HCT116 (cell line): ENCODE data around the gene TIMD4. TPM values are rescaled to one million over a fixed set of nuclear protein-coding genes. Genes with fewer than 3 reads are reported as not detected.

Experiments
- ATAC-seq: fragments of 200-7000 bp; cut with Tn5 transposase; 2 replicates; pipeline ENCODE4 v1.9.1; 2020; ENCODE audit warnings: mild to moderate bottlenecking, moderate library complexity
- BruUV-seq: library from RNA; stranded (reverse); fragments of 400-500 nt; replicated peaks from 2 replicates; lab custom pipeline; 2021; lab: Mats Ljungman, UMichigan
- CTCF ChIA-PET: fragments of 300-600 bp; sonication (Branson Sonifier 250); formaldehyde crosslinking; loops from one replicate; lab custom pipeline; 2021; ENCODE audit warnings: antibody characterized with exemption; lab: Charles Lee
- POLR2A ChIA-PET: fragments of 300-600, 350-600 bp; sonication (Branson Sonifier 250); formaldehyde crosslinking; loops from one replicate; lab custom pipeline; 2021; ENCODE audit warnings: antibody characterized with exemption; lab: Charles Lee
- RAD21 ChIA-PET, 2 experiments: fragments of 300-600 bp; sonication (Branson Sonifier 250); formaldehyde crosslinking; loops; one replicate each; lab custom pipeline; 2023; ENCODE audit warnings: low total read pairs in 2 of 2; ENCODE audit not compliant: uncharacterized antibody in 2 of 2, unreplicated experiment in 2 of 2, low non-redundant PET in 1 of 2; lab: Charles Lee
- DNase-seq: peaks from one replicate; pipeline ENCODE4 v3.0.0-alpha.2; 2010; ENCODE audit warnings: low read depth, low spot score
- H2AFZ ChIP-seq: fragments of 200-600 bp; shearing (Covaris generic), sonication (generic); 2 replicates; pipeline ENCODE4 v1.6.1; 2017; ENCODE audit warnings: low read depth, mixed run types, mixed read lengths, antibody characterized with exemption, low read length; ENCODE audit not compliant: poor library complexity, severe bottlenecking
- H3K27ac ChIP-seq: 2 replicates; pipeline ENCODE4 v1.5.1; 2012; ENCODE audit warnings: low read depth, low read length
- H3K27me3 ChIP-seq: fragments of 200-600 bp; sonication (generic); 2 replicates; pipeline ENCODE4 v1.6.1; 2016; ENCODE audit warnings: mixed run types, low read length, mixed read lengths; ENCODE audit not compliant: insufficient read depth
- H3K36me3 ChIP-seq, 2 experiments: fragments of 200-500 bp in 1 of 2; fragments of 200-600 bp in 1 of 2; sonication (Bioruptor generic) in 1 of 2; sonication (generic) in 1 of 2; 2 replicates each; pipeline versions ENCODE4 v1.5.1 to v1.6.1; 2014 to 2016; ENCODE audit warnings: low read length in 2 of 2, inconsistent platforms in 1 of 2, mixed read lengths in 1 of 2, mixed run types in 1 of 2; ENCODE audit not compliant: insufficient read depth in 2 of 2, control insufficient read depth in 1 of 2
- H3K4me1 ChIP-seq, 2 experiments: fragments of 200-600 bp in 1 of 2; sonication (generic) in 1 of 2; 2 replicates each; pipeline versions ENCODE4 v1.5.1 to v1.6.1; 2012 to 2017; ENCODE audit warnings: low read length in 2 of 2, inconsistent platforms in 1 of 2, mild to moderate bottlenecking in 1 of 2, mixed read lengths in 1 of 2, mixed run types in 1 of 2, moderate library complexity in 1 of 2; ENCODE audit not compliant: insufficient read depth in 2 of 2, control insufficient read depth in 1 of 2
- H3K4me2 ChIP-seq: fragments of 200-600 bp; sonication (generic); 2 replicates; pipeline ENCODE4 v1.6.1; 2017; ENCODE audit warnings: mixed run types, low read length, mixed read lengths
- H3K4me3 ChIP-seq, 2 experiments: fragments of 200-600 bp in 1 of 2; sonication (generic) in 1 of 2; replicated peaks in 1 of 2; 2 replicates each; pipeline ENCODE4 v1.5.1; 2011 to 2016; ENCODE audit warnings: low read length in 2 of 2, control low read depth in 1 of 2, low read depth in 1 of 2, mild to moderate bottlenecking in 1 of 2, mixed read lengths in 1 of 2, mixed run types in 1 of 2
- H3K79me2 ChIP-seq: fragments of 200-600 bp; sonication (generic); 2 replicates; pipeline ENCODE4 v1.6.1; 2017; ENCODE audit warnings: mild to moderate bottlenecking, mixed run types, low read length, moderate library complexity, mixed read lengths; ENCODE audit not compliant: insufficient read depth
- H3K9ac ChIP-seq: fragments of 200-600 bp; sonication (generic); 2 replicates; pipeline ENCODE4 v1.6.1; 2016; ENCODE audit warnings: low read length, mixed read lengths
- H3K9me2 ChIP-seq: fragments of 200-600 bp; sonication (generic), shearing (Covaris generic); 2 replicates; pipeline ENCODE4 v1.6.1; 2017; ENCODE audit warnings: mixed run types, mild to moderate bottlenecking, moderate library complexity; ENCODE audit not compliant: insufficient read depth
- H3K9me3 ChIP-seq, 2 experiments: fragments of 200-500 bp in 1 of 2; fragments of 200-600 bp in 1 of 2; sonication (Bioruptor generic) in 1 of 2; sonication (generic) in 1 of 2; 2 replicates each; pipeline ENCODE4 v1.6.1; 2014 to 2017; ENCODE audit warnings: low read length in 2 of 2, mixed read lengths in 2 of 2, inconsistent platforms in 1 of 2, low read depth in 1 of 2, mild to moderate bottlenecking in 1 of 2, mixed run types in 1 of 2, moderate library complexity in 1 of 2; ENCODE audit not compliant: control insufficient read depth in 1 of 2, insufficient read depth in 1 of 2
- H4K20me1 ChIP-seq: fragments of 200-600 bp; sonication (generic), shearing (Covaris generic); 2 replicates; pipeline ENCODE4 v1.6.1; 2017; ENCODE audit warnings: mixed run types, mild to moderate bottlenecking, moderate library complexity; ENCODE audit not compliant: insufficient read depth
- EGR1 ChIP-seq: IDR thresholded peaks from 2 replicates; pipeline ENCODE4 v1.6.1; 2012; ENCODE audit warnings: low read depth
- FOSL1 ChIP-seq: IDR thresholded peaks from 2 replicates; pipeline ENCODE4 v1.6.1; 2012; ENCODE audit warnings: low read depth
- POLR2A ChIP-seq: IDR thresholded peaks from 2 replicates; pipeline ENCODE4 v1.7.0; 2011; ENCODE audit warnings: borderline replicate concordance; ENCODE audit not compliant: insufficient read depth, insufficient read length; ENCODE audit errors: extremely low read depth
- POLR2AphosphoS5 ChIP-seq: IDR thresholded peaks from 2 replicates; pipeline ENCODE4 v1.6.1; 2011; ENCODE audit warnings: mild to moderate bottlenecking, low read depth, low read length, moderate library complexity
- YY1 ChIP-seq: IDR thresholded peaks from 2 replicates; pipeline ENCODE4 v1.6.1; 2011; ENCODE audit warnings: low read length, low read depth, moderate library complexity, mild to moderate bottlenecking; ENCODE audit not compliant: insufficient replicate concordance; ENCODE audit errors: extremely low read depth
- ZFX ChIP-seq: fragments of 450-650 bp; IDR thresholded peaks from 2 replicates; pipeline ENCODE4 v1.6.1; 2017
- ZNF274 ChIP-seq: fragments of 200-500 bp; sonication (Bioruptor generic); IDR thresholded peaks from 2 replicates; pipeline ENCODE4 v1.6.1; 2014; ENCODE audit warnings: mild to moderate bottlenecking, low read depth, low read length, inconsistent platforms
- intact Hi-C: fragments of 100-400 bp; cut with micrococcal nuclease; formaldehyde crosslinking; loops from 2 replicates; pipeline ENCODE4 v1.10.0; 2022
- total RNA-seq: library from RNA; stranded (reverse); gene quantifications from one replicate; pipeline ENCODE4 v1.2.1, GENCODE V29; 2021; ENCODE audit not compliant: unreplicated experiment
- TF ChIP-seq, protein P1 (sequence below), 3 experiments: fragments of 200-600 bp in 1 of 3; sonication (generic) in 1 of 3; IDR thresholded peaks in 2 of 3; conservative IDR thresholded peaks in 1 of 3; 2 replicates each; pipeline ENCODE4 v1.5.1; 2012 to 2017; ENCODE audit warnings: low read depth in 2 of 3, low read length in 2 of 3, antibody characterized with exemption in 1 of 3, borderline replicate concordance in 1 of 3, control low read depth in 1 of 3, mild to moderate bottlenecking in 1 of 3, mixed read lengths in 1 of 3, mixed run types in 1 of 3, moderate library complexity in 1 of 3; ENCODE audit not compliant: insufficient read depth in 1 of 3

The TIMD4 gene
- total RNA-seq, 1 experiment from 2014 or later, result not detected

DNA sequence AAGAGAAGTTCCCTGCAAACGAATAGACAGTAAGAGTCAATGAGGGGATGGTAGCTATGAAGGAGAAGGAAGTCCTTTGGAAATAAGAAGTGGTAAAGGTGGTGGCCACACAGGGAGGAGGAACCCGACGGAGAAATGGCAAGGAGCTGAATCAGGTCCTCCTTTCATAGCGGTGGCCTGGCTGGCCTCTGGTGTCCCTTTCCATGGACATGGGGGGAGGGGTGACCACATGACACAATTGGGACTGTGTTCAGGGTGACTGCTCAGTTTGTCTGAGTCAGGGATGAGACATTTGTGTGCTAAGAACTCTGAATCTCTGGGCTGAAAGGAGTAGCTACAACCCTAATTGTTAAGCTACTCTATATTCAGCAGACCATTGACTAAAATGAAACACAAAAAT is 28.7 kb upstream of the TIMD4 start:
- Histone ChIP-seq H3K9me3 (no peaks in the 10 kb centered on the region), H3K9me2 (no peaks in the 10 kb centered on the region; the same call in 1 of the 2 replicates), H3K4me3 (no peak overlapping the region), H3K27ac (no peak overlapping the region), H3K27me3 (0 out of 2 replicates have a peak, but pooled peaks cover 5% of the 10 kb centered on the region), H2AFZ (no peak overlapping the region), H3K4me2 (no peak overlapping the region; the same call in 1 of the 2 replicates), H3K36me3 (no peaks in the 10 kb centered on the region), H3K9ac (no peak overlapping the region), H3K4me1 (no peaks in the 10 kb centered on the region), H3K79me2 (no peaks in the 10 kb centered on the region), H4K20me1 (no peaks in the 10 kb centered on the region)
- DNase-seq, result peak; percentile 10
- ChIA-PET RAD21 (no interaction called here), POLR2A (no interaction called here), CTCF (no interaction called here)
- intact Hi-C loops, result no loop called here
- ATAC-seq, result peak; percentile 20; the same call in 1 of the 2 replicates
- no TSS peak for BruUV-seq
- TF ChIP-seq YY1 (no peak), FOSL1 (no peak), EGR1 (no peak), ZNF274 (no peak)
- TF ChIP-seq, protein P1, sequence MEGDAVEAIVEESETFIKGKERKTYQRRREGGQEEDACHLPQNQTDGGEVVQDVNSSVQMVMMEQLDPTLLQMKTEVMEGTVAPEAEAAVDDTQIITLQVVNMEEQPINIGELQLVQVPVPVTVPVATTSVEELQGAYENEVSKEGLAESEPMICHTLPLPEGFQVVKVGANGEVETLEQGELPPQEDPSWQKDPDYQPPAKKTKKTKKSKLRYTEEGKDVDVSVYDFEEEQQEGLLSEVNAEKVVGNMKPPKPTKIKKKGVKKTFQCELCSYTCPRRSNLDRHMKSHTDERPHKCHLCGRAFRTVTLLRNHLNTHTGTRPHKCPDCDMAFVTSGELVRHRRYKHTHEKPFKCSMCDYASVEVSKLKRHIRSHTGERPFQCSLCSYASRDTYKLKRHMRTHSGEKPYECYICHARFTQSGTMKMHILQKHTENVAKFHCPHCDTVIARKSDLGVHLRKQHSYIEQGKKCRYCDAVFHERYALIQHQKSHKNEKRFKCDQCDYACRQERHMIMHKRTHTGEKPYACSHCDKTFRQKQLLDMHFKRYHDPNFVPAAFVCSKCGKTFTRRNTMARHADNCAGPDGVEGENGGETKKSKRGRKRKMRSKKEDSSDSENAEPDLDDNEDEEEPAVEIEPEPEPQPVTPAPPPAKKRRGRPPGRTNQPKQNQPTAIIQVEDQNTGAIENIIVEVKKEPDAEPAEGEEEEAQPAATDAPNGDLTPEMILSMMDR (IDR thresholded peaks at IDR 0.05 in 2 of 3, conservative IDR thresholded peaks at IDR 0.05 in 1 of 3; ENCODE audit: borderline replicate concordance in 1 of 3, insufficient read depth in 1 of 3, low read depth in 2 of 3, low read length in 2 of 3), result no peak
- TF ChIP-seq, all 23 proteins: peak for 0

DNA sequence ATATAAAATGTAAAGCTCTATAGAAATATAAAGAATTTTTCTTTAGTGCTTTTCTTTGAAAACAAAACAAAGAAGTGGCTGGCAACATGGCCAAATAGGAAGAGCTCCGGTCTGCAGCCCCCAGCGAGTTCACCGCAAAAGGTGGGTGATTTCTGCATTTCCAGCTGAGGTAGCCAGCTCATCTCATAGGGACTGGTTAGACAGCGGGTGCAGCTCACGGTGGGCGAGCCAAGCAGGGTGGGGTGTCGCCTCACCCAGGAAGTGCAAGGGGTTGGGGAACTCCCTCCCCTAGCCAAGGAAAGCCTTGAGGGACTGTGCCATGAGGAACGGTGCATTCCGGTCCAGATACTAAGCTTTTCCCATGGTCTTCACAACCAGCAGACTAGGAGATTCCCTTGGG is 21.0 kb upstream of the TIMD4 start:
- TF ChIP-seq ZFX (no peak), POLR2AphosphoS5 (no peak), POLR2A (no peak)
- TF ChIP-seq, all 23 proteins: peak for 0
- Histone ChIP-seq H2AFZ (no peak overlapping the region), H3K36me3 (no peaks in the 10 kb centered on the region), H3K4me1 (no peaks in the 10 kb centered on the region), H4K20me1 (no peaks in the 10 kb centered on the region), H3K9me2 (no peaks in the 10 kb centered on the region), H3K9me3 (no peaks in the 10 kb centered on the region), H3K4me2 (no peak overlapping the region), H3K27ac (no peak overlapping the region), H3K79me2 (no peaks in the 10 kb centered on the region), H3K9ac (no peak overlapping the region), H3K4me3 (no peak overlapping the region), H3K27me3 (peaks cover 35% of the 10 kb centered on the region)
- RAD21 ChIA-PET, result no interaction called here
- POLR2A ChIA-PET, result no interaction called here
- CTCF ChIA-PET, result no interaction called here
- no peak for ATAC-seq
- intact Hi-C loops, result no loop called here
- no peak for DNase-seq
- BruUV-seq, result no TSS peak
